Stomach (tissue), 9 donors: ENCODE data around the gene DMPK. TPM values are rescaled to one million over a fixed set of nuclear protein-coding genes. Genes with fewer than 3 reads are reported as not detected.

Experiments used
- DNase-seq, 2 donors: peaks; one replicate each; pipeline versions ENCODE4 v3.0.0 to v3.0.0-alpha.2; 2013 to 2019
- H3K27ac ChIP-seq, 5 donors: fragments of 200-600 bp in 4 of 5; sonication (generic) in 4 of 5; one replicate each; pipeline ENCODE4 v1.5.1; 2013 to 2019; ENCODE audit warnings: mild to moderate bottlenecking in 1 of 5, moderate library complexity in 1 of 5
- H3K27me3 ChIP-seq, 3 donors: fragments of 200-600 bp; sonication (generic); one replicate each; pipeline ENCODE4 v1.5.1; 2017 to 2019; ENCODE audit warnings: mixed run types in 1 of 3
- H3K36me3 ChIP-seq, 4 donors: fragments of 200-600 bp; sonication (generic); 1 replicate in 3 of 4; 2 replicates in 1 of 4; pipeline ENCODE4 v1.5.1; 2016 to 2019
- H3K4me1 ChIP-seq, 4 donors: fragments of 200-600 bp; sonication (generic); one replicate each; pipeline ENCODE4 v1.5.1; 2016 to 2019
- H3K4me3 ChIP-seq, 4 donors: fragments of 200-600 bp; sonication (generic) in 3 of 4; one replicate each; pipeline ENCODE4 v1.5.1; 2016 to 2019; ENCODE audit warnings: mild to moderate bottlenecking in 1 of 4
- H3K9me3 ChIP-seq, 4 donors: fragments of 200-600 bp; sonication (generic); one replicate each; pipeline ENCODE4 v1.5.1; 2016 to 2019
- EP300 ChIP-seq: sonication (generic); formaldehyde crosslinking; IDR thresholded peaks from one replicate; pipeline ENCODE4 v1.6.1; 2017; ENCODE audit warnings: antibody characterized with exemption
- POLR2A ChIP-seq, 4 donors: fragments of 450-650 bp; IDR thresholded peaks; one replicate each; pipeline ENCODE4 v1.6.1; 2016; ENCODE audit warnings: antibody characterized with exemption in 4 of 4, control low read depth in 2 of 4, mild to moderate bottlenecking in 1 of 4, moderate library complexity in 1 of 4
- POLR2AphosphoS5 ChIP-seq, 3 donors: sonication (generic); formaldehyde crosslinking; IDR thresholded peaks; one replicate each; pipeline ENCODE4 v1.6.1; 2016; ENCODE audit warnings: antibody characterized with exemption in 3 of 3
- WGBS, 5 donors: extraction: QIAGEN DNeasy Blood & Tissue Kit in 3 of 5; methylation state at CpG; one replicate each; pipeline versions ENCODE4 v1.1.5 to v1.1.7; 2013 to 2018; 5-methylcytosine and 5-hydroxymethylcytosine counted together
- intact Hi-C: fragments of 100-400 bp; cut with DNase I; formaldehyde crosslinking; loops from one replicate; pipeline ENCODE4 v1.15.1; 2023; ENCODE audit warnings: low total_unique reads
- polyA plus RNA-seq, 3 donors: library from polyadenylated mRNA; stranded (reverse); fragments of 200-250 nt; gene quantifications; one replicate each; pipeline ENCODE4 v1.2.3, GENCODE V29; 2013
- total RNA-seq, 5 donors: library from RNA; depleted of rRNA; stranded (reverse); fragments of >200 nt; gene quantifications; one replicate each; pipeline versions ENCODE4 v1.1.0 to v1.2.3, GENCODE V29; 2014 to 2016
- TF ChIP-seq, protein P1 (sequence below), 7 experiments: fragments of 450-650 bp in 4 of 7; fragments of 200-600 bp in 3 of 7; sonication (generic) in 3 of 7; IDR thresholded peaks; one replicate each; pipeline ENCODE4 v1.5.1; 2016 to 2019; ENCODE audit warnings: antibody characterized with exemption in 7 of 7, control low read depth in 2 of 7, mild to moderate bottlenecking in 1 of 7
- donor health status: healthy with polysubstance abuse.
- donor health status: Bipolar disorder and iron deficiency.
- donor health status: healthy.

DMPK gene
- total and polyA plus RNA-seq, 8 donors = 27.2 to 248 (median 71.9) TPM

- WGBS, 5 donors = 33 to 55% (median 48%) methylated on average over 28 to 44 of the region's 44 CpGs
- Histone ChIP-seq H3K4me1 (peaks cover 4 to 23% (median 15%) of the 10 kb centered on the region in 4 donors), H3K36me3 (peaks cover 3 to 43% (median 27%) of the 10 kb centered on the region in 4 donors), H3K4me3 (peak overlapping the region; percentile 26 to 41 (median 32)), H3K27me3 (peaks cover 0 to 24% (median 0%) of the 10 kb centered on the region in 3 donors), H3K27ac (no peak overlapping the region), H3K9me3 (no peaks in the 10 kb centered on the region)
- intact Hi-C loops = no loop called here
- TF ChIP-seq POLR2A (IDR thresholded peaks at IDR 0.05) (no peak), POLR2AphosphoS5 (IDR thresholded peaks at IDR 0.05) (no peak), EP300 (no peak)
- TF ChIP-seq, protein P1, sequence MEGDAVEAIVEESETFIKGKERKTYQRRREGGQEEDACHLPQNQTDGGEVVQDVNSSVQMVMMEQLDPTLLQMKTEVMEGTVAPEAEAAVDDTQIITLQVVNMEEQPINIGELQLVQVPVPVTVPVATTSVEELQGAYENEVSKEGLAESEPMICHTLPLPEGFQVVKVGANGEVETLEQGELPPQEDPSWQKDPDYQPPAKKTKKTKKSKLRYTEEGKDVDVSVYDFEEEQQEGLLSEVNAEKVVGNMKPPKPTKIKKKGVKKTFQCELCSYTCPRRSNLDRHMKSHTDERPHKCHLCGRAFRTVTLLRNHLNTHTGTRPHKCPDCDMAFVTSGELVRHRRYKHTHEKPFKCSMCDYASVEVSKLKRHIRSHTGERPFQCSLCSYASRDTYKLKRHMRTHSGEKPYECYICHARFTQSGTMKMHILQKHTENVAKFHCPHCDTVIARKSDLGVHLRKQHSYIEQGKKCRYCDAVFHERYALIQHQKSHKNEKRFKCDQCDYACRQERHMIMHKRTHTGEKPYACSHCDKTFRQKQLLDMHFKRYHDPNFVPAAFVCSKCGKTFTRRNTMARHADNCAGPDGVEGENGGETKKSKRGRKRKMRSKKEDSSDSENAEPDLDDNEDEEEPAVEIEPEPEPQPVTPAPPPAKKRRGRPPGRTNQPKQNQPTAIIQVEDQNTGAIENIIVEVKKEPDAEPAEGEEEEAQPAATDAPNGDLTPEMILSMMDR (IDR thresholded peaks at IDR 0.05) = no peak
- peak in 1 of 2 donors; percentile 85 for DNase-seq
Observed at GRCh38 chr19:45815481-45816216, 33.4 kb upstream of the DMPK start.

GRCh38 chr19:45814851-45815480, 32.7 kb upstream of the DMPK start, which contains the start of gene RSPH6A:
Gene RSPH6A (minus strand): TSS chr19:45815308. CDS start chr19:45815176, 132 bp downstream.
- DNase-seq = peak in 1 of 2 donors; percentile 49
- TF ChIP-seq POLR2A (IDR thresholded peaks at IDR 0.05) (no peak), EP300 (no peak), POLR2AphosphoS5 (IDR thresholded peaks at IDR 0.05) (no peak)
- TF ChIP-seq, protein P1 (IDR thresholded peaks at IDR 0.05) = no peak
- Histone ChIP-seq H3K9me3 (no peaks in the 10 kb centered on the region), H3K27me3 (peaks cover 0 to 24% (median 0%) of the 10 kb centered on the region in 3 donors), H3K4me3 (peak within 1 kb of the TSS; percentile 26 to 41 (median 32)), H3K4me1 (peaks cover 4 to 27% (median 15%) of the 10 kb centered on the region in 4 donors), H3K27ac (no peak within 1 kb of the TSS), H3K36me3 (peaks cover 0 to 36% (median 20%) of the 10 kb centered on the region in 4 donors)
- intact Hi-C loops = no loop called here
- WGBS, 5 donors = 38 to 67% (median 61%) methylated on average over 29 to 40 of the region's 40 CpGs

- Histone ChIP-seq H3K36me3 (peaks cover 0 to 29% (median 13%) of the 10 kb centered on the region in 4 donors), H3K4me1 (peaks cover 4 to 33% (median 15%) of the 10 kb centered on the region in 4 donors), H3K27me3 (peaks cover 0 to 24% (median 0%) of the 10 kb centered on the region in 3 donors), H3K4me3 (no peak overlapping the region), H3K27ac (no peak overlapping the region), H3K9me3 (no peaks in the 10 kb centered on the region)
- WGBS, 5 donors = 84 to 85% (median 85%) methylated on average over 6 to 12 of the region's 12 CpGs
- no peak for TF ChIP-seq POLR2AphosphoS5 (IDR thresholded peaks at IDR 0.05)
- no peak for TF ChIP-seq POLR2A (IDR thresholded peaks at IDR 0.05)
- TF ChIP-seq, protein P1 (IDR thresholded peaks at IDR 0.05) = no peak
- no peak for TF ChIP-seq EP300
- intact Hi-C loops = no loop called here
- peak in 1 of 2 donors; percentile 7 for DNase-seq
Observed at GRCh38 chr19:45814166-45814780, 32.0 kb upstream of the DMPK start.

GRCh38 chr19:45812297-45812696, 30.0 kb upstream of the DMPK start:
- TF ChIP-seq EP300 = no peak
- TF ChIP-seq, protein P1 (IDR thresholded peaks at IDR 0.05) = no peak
- no peak for TF ChIP-seq POLR2AphosphoS5 (IDR thresholded peaks at IDR 0.05)
- TF ChIP-seq POLR2A (IDR thresholded peaks at IDR 0.05) = no peak
- peak in 1 of 2 donors; percentile 9 for DNase-seq
- WGBS, 5 donors = 65 to 81% (median 78%) methylated on average over 6 of the region's 6 CpGs
- Histone ChIP-seq H3K27ac (no peak overlapping the region), H3K36me3 (peaks cover 0 to 11% (median 5%) of the 10 kb centered on the region in 4 donors), H3K4me1 (peaks cover 4 to 33% (median 15%) of the 10 kb centered on the region in 4 donors), H3K27me3 (peaks cover 0 to 24% (median 0%) of the 10 kb centered on the region in 3 donors), H3K4me3 (no peak overlapping the region), H3K9me3 (no peaks in the 10 kb centered on the region)
- intact Hi-C loops = no loop called here
